GM11168 (cell line): Measurements from ENCODE around the gene COL4A2.
"Not testable (repeated sequence)": the region's sequence is repeated elsewhere in the genome, so short reads cannot be mapped to it uniquely, and the experiment has no call there.

Source experiments
- in situ Hi-C: fragments of 300-500 bp; cut with MboI; formaldehyde crosslinking; loops from one replicate; pipeline ENCODE4 v1.12.0; 2022; ENCODE audit warnings: low sequenced_read_pairs; ENCODE audit not compliant: unreplicated experiment

Gene COL4A2

GRCh38 chr13:110305544-110305943 lies 1.5 kb upstream of the COL4A2 start:
- in situ Hi-C loops, result no loop called here

- in situ Hi-C loops, result no loop called here
Measured at GRCh38 chr13:110305949-110306339, 1.1 kb upstream of the COL4A2 start.

DNA sequence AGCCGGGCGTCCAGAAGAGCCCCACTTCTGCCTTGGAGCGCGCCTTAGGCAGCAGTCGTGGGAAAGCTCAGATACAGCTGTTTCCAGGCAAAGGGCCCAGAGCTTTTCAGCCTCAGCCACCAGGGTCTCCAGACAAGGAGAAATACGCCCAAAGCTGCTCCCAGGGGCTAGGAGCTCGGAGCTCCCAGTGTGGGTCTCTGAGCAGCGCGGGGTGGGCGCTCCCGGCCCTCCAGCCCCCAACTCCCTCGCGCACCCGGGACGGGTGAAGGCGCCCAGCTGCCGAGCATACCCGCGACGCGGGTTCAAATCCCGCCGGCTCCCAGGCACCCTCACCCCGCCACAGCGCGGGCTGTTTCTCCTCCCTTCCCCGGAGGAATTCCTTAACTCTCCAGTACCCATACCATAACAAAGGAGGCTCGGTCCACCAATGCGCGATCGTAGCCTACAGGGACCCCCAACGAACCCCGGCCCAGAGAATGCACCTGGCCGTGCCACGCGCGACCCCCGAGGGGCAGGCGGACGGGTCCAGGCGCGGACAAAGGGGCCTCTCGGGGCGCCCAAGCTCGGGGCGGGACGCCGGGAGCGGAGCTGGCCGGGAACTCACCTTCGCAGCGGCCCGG lies 634 bp upstream of the COL4A2 start:
- in situ Hi-C loops, result no loop called here

DNA sequence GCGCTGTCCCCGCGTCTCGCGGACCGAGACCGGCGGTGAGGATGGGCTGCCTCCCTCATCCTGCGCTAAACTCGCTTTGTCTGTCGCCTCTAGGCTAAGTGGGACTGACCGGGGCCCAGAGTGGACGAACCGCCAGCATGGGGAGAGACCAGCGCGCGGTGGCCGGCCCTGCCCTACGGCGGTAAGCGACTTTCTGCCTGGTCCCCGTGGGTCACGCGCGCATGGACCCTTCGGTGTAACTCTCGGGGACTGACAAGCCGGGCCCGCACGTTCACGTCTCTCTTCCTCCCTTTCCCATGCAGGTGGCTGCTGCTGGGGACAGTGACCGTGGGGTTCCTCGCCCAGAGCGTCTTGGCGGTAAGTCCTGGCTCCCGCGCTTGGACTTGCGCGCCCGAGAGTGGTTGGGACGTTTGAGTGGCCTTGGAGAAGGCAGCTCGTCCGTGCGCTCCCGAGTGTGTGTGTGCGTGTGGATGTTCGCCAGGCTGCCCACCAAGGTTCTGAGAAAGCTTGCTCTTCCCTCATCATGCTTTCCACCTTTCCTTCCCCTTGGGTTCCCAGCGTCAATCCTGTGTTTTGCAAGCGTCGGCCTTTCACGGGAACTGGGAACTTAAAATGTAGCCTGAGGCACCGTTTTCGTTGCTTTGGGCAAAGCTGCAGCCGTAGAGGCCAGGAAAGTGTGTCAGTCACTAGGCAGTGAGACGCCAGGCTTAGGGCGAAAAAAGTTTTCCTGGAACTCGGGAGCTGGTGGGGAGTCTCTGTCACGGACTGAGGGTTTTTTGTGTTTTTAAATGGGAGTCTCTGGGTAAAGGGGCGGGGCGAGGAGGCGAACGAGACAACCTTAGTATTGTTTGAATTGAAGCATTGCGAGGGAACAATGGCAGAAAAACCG lies 927 bp downstream of the COL4A2 start:
- in situ Hi-C loops, result no loop called here

GRCh38 chr13:110308656-110309359 lies 1.7 kb downstream of the COL4A2 start:
- in situ Hi-C loops, result no loop called here

- in situ Hi-C loops, result no loop called here
Measured at GRCh38 chr13:110309661-110310524, 2.8 kb downstream of the COL4A2 start.

DNA sequence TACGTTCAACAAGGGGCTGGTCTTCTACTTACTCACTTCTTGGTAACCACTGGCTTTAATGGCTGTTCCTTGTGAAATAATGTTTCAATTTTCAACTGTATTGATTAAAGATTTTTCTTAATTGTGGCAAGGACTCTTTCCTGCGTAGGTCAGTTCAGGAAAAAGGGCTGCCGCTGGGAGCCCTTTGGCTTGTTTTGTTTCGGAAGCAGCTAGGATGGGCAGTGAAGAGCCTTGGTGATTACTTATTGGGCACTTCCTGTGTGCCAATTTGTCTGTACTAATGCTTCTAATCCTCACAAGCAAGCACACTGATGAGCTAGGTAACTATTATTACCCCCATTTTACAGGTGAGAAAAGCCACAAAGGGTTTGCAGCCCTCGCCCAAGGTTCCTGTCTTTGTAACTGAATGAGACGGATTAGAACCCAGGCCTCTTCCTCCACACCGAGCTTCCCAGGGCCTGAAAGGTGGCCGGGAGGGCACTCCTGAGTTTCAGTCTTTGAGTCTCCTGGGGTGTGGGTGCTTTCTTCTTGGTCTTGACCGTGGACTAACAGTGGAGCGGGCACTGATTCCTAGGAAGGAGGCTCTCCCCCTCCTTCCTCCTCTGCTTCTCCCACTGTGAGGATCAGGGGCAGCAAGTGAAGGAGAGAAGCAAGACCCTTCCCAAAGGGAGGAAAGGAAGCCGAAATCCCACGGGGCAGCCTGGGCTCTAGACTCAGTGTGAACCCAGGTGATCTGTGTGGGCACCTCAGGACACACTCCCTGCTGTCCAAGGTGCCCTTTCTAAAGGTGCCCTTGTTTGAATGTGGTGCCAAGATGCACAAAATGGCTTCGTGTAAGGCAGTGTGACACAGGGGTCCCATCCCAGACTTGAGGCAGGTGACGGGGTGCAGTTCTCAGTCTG lies 3.7 kb downstream of the COL4A2 start:
- in situ Hi-C loops, result no loop called here

GRCh38 chr13:110311443-110312338 lies 4.6 kb downstream of the COL4A2 start:
- in situ Hi-C loops, result no loop called here

DNA sequence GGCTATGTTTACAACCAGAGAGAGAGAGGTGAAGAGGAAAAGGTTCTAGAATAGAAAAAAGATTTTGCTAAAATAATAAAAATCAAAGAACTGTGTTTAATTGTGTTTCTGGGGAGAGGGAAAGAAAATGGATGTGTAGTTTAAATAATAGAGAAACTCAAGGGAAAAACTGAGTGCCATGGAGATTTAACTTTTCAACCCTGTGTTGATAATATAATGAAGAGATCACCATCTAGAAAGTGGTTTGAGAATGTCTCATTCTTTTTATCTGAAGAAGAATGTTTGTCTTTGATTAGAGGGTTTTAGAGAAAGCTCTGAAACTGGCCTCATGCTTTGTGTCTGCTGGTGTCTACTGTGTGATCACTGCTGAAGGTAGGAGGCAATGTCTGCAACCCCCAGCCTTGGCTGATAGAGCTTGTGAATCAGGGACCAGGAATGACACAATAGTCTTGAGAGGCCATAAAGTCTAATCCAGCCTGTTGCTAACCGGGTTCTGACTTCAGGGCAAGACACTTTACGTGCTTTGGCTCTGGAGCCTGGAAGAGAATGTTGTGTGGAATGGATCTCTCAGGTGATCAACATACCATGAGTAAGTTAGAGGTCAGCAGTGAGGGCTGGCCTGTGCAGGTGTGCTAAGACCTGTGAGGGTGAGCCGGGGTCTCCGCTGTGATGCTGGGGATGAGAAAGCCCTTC lies 5.4 kb downstream of the COL4A2 start:
- in situ Hi-C loops, result no loop called here

GRCh38 chr13:110313261-110313660 lies 6.2 kb downstream of the COL4A2 start:
- in situ Hi-C loops, result not testable (repeated sequence)

- in situ Hi-C loops, result not testable (repeated sequence)
Measured at GRCh38 chr13:110313733-110314132, 6.6 kb downstream of the COL4A2 start.

GRCh38 chr13:110314516-110315245 lies 7.6 kb downstream of the COL4A2 start:
- in situ Hi-C loops, result no loop called here

- in situ Hi-C loops, result no loop called here
Measured at GRCh38 chr13:110316196-110316595, 9.1 kb downstream of the COL4A2 start.

DNA sequence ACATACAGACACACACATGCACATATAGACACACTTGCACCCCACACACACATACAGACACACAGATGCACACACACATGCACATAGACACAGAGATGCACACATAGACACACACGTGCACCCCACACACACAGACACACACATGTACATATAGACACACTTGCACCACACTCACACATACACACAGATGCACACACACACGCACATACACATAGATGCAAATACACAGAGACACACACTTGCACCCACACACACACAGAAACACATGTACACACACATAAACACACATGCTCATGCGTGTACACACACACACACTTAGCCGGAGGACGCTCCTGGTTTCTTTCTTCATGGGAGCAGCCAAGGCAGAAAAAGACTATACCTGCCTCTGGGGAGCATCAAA lies 10.0 kb downstream of the COL4A2 start:
- in situ Hi-C loops, result no loop called here

GRCh38 chr13:110317496-110318195 lies 10.6 kb downstream of the COL4A2 start:
- in situ Hi-C loops, result no loop called here

- in situ Hi-C loops, result no loop called here
Measured at GRCh38 chr13:110318920-110319319, 11.8 kb downstream of the COL4A2 start.
